HG03135 (cell line): ENCODE data around the gene AKR7A2.

Experiments
- ATAC-seq: cut with Tn5 transposase; IDR thresholded peaks from one replicate; pipeline ENCODE4 v1.9.1; 2021; ENCODE audit warnings: mild to moderate bottlenecking, moderate library complexity; ENCODE audit not compliant: unreplicated experiment

AKR7A2 gene

DNA sequence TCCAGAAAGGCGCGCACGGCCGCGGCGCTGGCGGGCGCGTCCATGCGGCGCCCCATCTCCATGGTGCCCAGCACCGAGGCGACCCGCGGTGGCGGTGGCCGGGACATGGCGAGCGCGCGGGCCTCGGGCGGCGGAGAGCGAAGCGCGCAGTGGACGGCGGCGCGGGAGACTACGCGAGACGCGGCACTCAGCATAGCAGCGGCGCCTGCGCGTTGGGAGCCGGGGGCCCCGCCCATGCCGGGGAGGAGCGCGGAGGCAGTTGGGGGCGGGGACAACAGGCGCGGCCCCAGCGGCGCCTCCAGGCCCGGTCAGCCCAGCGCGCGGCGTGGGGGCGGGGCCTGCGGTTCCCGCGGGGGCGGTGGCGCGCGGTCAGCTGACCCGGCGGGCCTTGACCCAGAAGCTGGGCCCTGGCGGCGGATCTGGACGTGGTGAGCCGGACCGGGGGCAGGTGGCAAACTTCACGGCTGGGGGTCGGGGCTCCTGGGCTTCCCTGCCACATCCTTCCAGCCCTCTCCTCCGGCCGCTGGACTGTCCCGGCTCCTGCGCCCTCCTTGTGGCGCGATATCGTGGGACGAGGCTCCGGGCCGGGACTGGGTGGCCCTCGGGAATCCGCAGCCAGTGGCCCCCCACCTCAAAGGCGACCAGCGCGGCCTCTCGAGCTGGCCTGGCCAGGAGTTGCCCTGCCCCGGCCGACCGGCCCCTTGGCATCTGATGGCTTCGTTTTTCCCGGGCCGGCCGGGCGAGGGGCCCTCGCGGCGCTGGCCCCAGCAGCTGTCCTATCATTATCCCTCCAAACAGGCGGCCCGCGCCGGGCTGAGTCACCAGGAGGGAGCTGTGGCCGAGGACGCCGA lies at the start of gene AKR7A2, which contains the start of gene SLC66A1:
AKR7A2 (minus strand) TSS at position 214 of the 851 bp plus-strand sequence; CDS start at position 194, 20 bp downstream.
SLC66A1 (plus strand) TSS at position 396 of the 851 bp plus-strand sequence. CDS start 5,352 bp downstream, outside the sequence.
- ATAC-seq: peak; percentile 72

DNA sequence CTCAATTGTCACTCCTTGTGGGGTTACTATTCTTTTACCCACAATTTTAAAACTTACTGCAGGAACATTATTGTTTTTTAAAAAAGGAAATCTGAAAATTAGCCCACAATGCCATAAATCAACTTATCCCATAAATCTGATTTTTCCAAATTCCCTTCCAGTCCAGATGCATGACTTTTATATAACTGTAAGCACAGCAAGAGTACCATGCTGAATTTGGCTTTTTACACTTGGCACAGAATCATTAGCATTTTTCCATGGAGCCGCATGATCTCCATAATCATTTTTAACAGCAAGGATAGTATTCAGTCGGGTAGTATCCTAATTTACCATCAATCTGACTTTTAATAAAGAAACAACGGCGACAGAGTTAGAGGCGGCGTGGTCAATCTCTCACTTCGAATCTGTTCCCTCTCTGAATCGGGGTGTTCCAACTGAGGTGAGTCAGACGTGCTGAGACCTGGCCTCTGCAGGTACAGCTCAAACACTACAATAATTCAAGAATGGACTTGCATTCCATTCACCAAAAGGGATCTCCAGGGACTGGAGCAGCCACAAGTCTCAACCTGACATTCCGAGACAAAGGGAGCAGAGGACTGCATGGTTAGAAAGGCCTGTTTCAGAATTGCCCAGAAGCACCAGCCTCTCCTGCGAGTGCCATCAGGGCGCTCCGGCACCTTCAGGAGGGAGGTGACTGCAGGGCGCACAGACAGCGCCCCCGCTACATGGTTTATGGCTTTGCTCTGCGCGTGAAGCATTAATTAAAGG lies 49.1 kb upstream of the AKR7A2 start:
- no peak for ATAC-seq

- no peak for ATAC-seq
These were observed 48.5 kb upstream of the AKR7A2 start for GRCh38 chr1:19360432-19360831.

GRCh38 chr1:19360016-19360415 lies 48.1 kb upstream of the AKR7A2 start:
- no peak for ATAC-seq

GRCh38 chr1:19359357-19359756 lies 47.4 kb upstream of the AKR7A2 start:
- no peak for ATAC-seq

- ATAC-seq: no peak
These were observed 46.8 kb upstream of the AKR7A2 start for GRCh38 chr1:19358710-19359109.

DNA sequence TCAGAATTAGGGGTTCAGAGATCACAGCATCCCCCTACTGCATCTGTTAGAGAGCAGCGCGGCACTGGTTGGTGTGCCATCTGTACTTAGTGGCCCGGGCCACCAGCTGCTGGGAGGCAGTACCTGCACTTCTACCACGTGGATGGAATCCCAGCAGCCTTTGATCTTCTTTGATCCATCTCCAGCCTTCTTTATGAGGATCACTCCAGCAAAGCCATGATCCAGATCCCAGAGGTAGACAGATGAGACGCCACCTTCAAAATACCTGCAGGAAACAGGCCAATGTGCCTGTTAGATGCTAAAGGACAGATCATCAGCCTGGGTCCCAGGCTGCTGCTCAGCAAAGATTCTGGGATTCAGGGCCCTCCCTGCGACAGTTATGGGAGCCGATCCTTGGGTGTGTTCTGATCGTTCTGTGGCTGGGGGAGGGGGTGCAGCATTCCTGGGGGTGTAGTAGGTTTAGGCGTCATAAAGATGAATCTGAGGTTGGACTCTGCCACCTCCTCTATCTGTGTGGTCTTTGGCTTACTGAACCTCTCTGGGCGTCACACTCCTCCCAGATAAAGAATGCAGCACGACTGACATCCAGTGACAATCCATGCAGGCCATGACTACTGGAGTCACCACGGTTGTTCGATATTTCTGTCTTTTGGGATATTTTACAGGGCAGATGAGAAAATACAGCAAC lies 45.5 kb upstream of the AKR7A2 start:
- ATAC-seq: no peak

DNA sequence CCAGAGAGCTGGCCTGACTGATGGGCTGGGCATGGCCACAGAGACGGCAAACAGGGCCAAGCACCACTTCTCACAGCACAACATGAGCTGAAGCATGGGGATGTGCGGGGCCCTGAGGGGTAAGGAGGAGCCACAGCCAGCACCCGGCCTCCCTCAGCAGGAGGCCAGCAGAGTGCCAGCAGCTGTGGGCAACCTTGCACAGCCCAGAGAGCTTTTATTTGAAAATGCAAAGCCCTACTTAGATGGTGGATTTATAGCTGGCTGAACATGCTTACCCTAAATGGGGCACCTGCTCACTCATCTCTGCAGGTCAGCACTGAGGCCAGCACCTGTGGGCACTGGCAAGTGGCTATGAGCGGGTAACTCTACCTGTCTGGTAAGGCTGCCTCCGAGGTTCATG lies 44.3 kb upstream of the AKR7A2 start:
- ATAC-seq: no peak

- ATAC-seq: no peak
These were observed 42.6 kb upstream of the AKR7A2 start for GRCh38 chr1:19354531-19354981.

- no peak for ATAC-seq
These were observed 41.7 kb upstream of the AKR7A2 start for GRCh38 chr1:19353596-19353995.

DNA sequence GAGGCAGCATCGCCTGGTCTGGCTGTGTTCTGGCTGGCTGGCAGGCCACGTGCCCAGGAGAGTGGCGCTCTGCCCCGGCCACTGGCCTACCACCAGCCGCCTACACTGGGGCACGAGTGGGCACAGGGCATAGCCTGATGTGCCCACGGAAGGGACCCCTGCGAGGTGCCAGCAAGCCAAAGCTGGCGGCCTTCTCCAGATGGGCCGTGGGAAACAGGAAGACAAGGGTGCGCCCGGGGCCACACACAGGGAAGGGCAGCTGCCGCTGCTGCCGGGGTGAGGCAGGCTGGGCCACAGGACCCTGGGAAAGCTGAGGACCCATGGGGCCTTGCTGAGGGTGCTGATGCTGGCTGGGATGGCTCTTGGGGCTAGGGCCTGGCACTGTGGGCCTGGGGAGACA lies 40.9 kb upstream of the AKR7A2 start:
- no peak for ATAC-seq

DNA sequence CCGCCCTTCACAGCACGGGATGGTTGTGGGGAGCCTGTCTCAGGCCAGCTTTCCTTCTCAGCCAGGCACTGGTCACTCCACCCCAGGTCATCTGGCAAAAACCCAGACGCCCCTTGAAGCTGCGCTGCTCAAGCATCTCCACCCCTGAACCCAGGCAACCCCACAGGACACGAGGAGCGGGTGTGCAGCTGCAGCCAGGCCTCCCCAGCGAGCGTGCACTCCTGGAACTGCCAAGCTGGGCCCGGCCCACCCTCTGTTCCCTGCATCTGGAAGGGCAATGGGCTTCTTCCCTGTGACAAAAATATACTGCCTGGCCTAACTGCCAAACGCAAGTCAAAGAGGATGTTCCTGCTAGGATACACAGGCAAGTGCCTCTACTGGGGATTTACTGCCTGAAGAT lies 39.9 kb upstream of the AKR7A2 start:
- no peak for ATAC-seq

DNA sequence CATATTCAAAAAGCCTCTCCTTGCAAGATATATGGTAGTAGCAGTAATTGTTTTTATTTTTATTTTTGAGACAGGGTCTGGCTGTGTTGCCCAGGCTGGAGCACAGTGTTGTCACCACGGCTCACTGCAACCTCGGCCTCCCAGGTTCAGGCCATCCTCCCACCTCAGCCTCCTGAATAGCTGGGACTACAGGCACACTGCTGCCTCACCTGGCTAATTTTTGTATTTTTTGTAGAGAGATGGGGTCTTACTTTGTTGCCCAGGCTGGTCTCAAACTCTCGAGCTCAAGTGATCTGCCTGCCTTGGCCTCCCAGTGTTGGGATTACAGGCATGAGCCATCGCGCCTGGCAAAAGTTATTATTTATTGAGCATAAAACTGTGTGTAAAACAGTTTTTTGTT lies 38.6 kb upstream of the AKR7A2 start:
- ATAC-seq: no peak

GRCh38 chr1:19349999-19350398 lies 38.1 kb upstream of the AKR7A2 start:
- no peak for ATAC-seq

DNA sequence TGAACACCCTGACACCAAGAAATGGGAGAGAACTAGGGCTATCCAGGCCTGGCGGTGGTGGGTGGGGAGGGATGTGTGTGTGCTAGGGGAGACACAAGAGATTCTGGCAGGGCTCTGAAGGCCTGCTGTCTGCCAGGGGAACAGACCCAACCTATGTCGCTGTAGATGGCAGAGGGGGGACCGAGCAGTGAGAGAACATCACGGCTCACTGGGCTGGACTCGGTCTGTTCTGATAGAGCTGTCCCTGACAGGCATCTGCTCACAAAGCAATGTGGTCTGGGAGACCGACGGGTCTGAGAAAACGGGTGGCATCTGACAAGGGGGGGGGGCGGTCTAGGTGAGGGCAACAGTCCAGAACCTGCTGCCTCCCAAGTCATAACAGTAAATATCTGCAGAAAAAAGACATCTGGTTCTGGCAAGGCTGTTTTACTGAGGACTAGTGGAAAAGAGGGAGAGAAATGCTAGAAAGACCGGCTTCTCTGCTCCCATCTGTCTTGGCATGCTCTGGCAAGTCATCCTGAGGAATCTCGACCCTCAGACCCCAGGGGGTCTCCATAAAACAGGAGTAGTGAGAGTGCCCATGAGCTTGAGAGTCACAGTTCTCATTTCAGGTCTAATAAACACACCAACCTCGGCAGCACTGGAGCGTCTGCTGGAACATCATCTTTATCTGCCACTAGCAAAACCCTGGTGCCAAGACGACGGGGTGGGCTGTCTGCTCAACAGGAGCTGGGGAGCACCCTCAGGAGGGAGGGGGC lies 36.7 kb upstream of the AKR7A2 start:
- ATAC-seq: no peak

DNA sequence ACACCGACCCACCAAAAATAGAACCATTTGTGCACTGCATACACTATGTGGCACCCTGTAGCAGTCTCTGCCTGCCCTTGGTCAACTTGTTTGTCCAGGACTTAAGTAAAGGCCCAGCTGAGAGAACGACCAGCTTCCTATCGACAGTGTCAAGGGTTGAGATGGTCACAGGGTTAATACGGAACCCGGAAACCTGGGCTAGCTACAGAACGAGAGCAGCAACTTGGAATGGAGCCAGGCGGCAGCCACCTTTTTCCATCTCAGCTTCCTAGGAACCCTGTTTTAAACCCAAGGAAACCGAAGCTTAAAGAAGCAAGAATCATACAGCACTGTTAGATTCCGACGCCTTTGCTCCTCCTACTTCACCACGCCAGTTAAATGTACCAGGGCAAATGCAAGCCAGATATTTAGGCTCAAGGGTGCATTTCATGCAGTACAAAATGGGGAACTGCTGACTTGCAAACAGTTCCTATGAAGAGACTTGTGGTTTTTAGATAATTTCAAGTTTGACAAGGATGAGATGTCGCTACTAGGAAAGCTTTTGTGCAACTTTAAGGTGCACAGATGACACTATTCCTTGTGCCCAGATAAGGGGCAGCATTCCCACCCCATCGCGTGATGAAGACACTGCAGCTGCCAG lies 35.7 kb upstream of the AKR7A2 start:
- ATAC-seq: no peak

DNA sequence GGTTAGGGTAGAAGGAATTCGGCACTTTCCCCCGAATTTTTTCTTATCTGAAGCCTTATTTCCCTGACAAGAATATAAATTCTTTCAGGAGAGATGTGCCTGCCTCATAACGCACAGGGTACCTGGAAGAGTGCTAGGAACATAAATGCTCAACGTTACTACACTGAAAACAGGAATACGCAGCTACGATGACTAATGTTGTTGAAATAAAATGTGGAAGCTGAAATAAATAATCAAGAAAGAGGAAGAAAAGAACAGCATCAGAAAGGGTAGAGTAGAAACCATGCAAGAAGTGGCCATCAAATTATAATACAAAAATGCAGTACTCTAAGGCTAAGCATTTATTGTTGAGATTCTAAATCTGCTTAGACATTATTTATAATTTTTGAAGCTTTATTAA lies 34.1 kb upstream of the AKR7A2 start:
- no peak for ATAC-seq

GRCh38 chr1:19345391-19345790 lies 33.4 kb upstream of the AKR7A2 start:
- ATAC-seq: no peak

DNA sequence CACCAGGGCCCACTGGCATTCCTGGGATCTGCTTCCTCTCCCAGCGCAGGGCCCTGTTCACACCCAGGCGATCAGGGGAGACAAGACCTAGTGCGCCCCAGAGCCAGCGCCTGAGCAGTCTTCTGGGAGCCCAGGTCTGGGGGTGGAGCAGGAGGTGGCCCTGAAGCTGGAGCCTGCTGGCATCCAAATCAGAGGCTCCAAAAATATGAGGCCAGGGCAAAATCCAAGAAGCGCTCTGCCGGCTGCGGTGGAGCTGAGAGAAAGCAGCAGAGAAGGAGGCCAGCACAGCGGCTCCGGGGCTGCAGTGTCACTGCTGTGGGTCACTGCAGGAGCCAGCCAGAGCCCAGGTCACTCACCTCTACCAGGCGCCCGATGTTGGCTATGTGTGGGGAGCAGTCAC lies 32.9 kb upstream of the AKR7A2 start:
- no peak for ATAC-seq

DNA sequence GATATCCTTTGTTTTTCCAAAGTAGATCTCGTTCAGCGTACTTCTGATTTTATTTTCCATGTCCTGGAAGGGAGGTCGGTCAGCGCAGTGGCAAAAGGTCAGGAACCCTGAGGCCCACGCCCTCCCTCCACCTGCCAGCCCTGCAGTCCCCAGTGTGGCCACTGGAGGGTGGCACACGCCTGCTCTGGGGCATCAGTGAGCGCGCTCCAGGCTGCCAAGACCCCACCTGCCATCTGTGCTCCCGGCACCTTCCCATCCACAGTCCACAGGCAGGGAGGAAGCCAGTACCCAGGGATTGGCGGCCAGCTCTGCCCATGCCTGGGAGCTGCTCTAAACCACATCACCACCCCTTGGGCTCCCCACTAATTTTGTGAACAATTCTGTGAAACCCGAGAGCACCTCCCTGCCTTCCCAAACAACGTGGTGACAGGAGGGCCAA lies 32.4 kb upstream of the AKR7A2 start:
- no peak for ATAC-seq
